HCT116 (cell line): ENCODE results near the gene TADA2B. TPM values are rescaled to one million over a fixed set of nuclear protein-coding genes. Genes with fewer than 3 reads are reported as not detected.

Experiments used
- ATAC-seq: fragments of 200-7000 bp; cut with Tn5 transposase; 2 replicates; pipeline ENCODE4 v1.9.1; 2020; ENCODE audit warnings: mild to moderate bottlenecking, moderate library complexity
- BruUV-seq: library from RNA; stranded (reverse); fragments of 400-500 nt; replicated peaks from 2 replicates; lab custom pipeline; 2021; lab: Mats Ljungman, UMichigan
- CTCF ChIA-PET: fragments of 300-600 bp; sonication (Branson Sonifier 250); formaldehyde crosslinking; loops from one replicate; lab custom pipeline; 2021; ENCODE audit warnings: antibody characterized with exemption; lab: Charles Lee
- POLR2A ChIA-PET: fragments of 300-600, 350-600 bp; sonication (Branson Sonifier 250); formaldehyde crosslinking; loops from one replicate; lab custom pipeline; 2021; ENCODE audit warnings: antibody characterized with exemption; lab: Charles Lee
- RAD21 ChIA-PET, 2 experiments: fragments of 300-600 bp; sonication (Branson Sonifier 250); formaldehyde crosslinking; loops; one replicate each; lab custom pipeline; 2023; ENCODE audit warnings: low total read pairs in 2 of 2; ENCODE audit not compliant: uncharacterized antibody in 2 of 2, unreplicated experiment in 2 of 2, low non-redundant PET in 1 of 2; lab: Charles Lee
- DNase-seq: peaks from one replicate; pipeline ENCODE4 v3.0.0-alpha.2; 2010; ENCODE audit warnings: low read depth, low spot score
- H2AFZ ChIP-seq: fragments of 200-600 bp; shearing (Covaris generic), sonication (generic); 2 replicates; pipeline ENCODE4 v1.6.1; 2017; ENCODE audit warnings: low read depth, mixed run types, mixed read lengths, antibody characterized with exemption, low read length; ENCODE audit not compliant: poor library complexity, severe bottlenecking
- H3K27ac ChIP-seq: 2 replicates; pipeline ENCODE4 v1.5.1; 2012; ENCODE audit warnings: low read depth, low read length
- H3K27me3 ChIP-seq: fragments of 200-600 bp; sonication (generic); 2 replicates; pipeline ENCODE4 v1.6.1; 2016; ENCODE audit warnings: mixed run types, low read length, mixed read lengths; ENCODE audit not compliant: insufficient read depth
- H3K36me3 ChIP-seq, 2 experiments: fragments of 200-500 bp in 1 of 2; fragments of 200-600 bp in 1 of 2; sonication (Bioruptor generic) in 1 of 2; sonication (generic) in 1 of 2; 2 replicates each; pipeline versions ENCODE4 v1.5.1 to v1.6.1; 2014 to 2016; ENCODE audit warnings: low read length in 2 of 2, inconsistent platforms in 1 of 2, mixed read lengths in 1 of 2, mixed run types in 1 of 2; ENCODE audit not compliant: insufficient read depth in 2 of 2, control insufficient read depth in 1 of 2
- H3K4me1 ChIP-seq, 2 experiments: fragments of 200-600 bp in 1 of 2; sonication (generic) in 1 of 2; 2 replicates each; pipeline versions ENCODE4 v1.5.1 to v1.6.1; 2012 to 2017; ENCODE audit warnings: low read length in 2 of 2, inconsistent platforms in 1 of 2, mild to moderate bottlenecking in 1 of 2, mixed read lengths in 1 of 2, mixed run types in 1 of 2, moderate library complexity in 1 of 2; ENCODE audit not compliant: insufficient read depth in 2 of 2, control insufficient read depth in 1 of 2
- H3K4me2 ChIP-seq: fragments of 200-600 bp; sonication (generic); 2 replicates; pipeline ENCODE4 v1.6.1; 2017; ENCODE audit warnings: mixed run types, low read length, mixed read lengths
- H3K4me3 ChIP-seq, 2 experiments: fragments of 200-600 bp in 1 of 2; sonication (generic) in 1 of 2; replicated peaks in 1 of 2; 2 replicates each; pipeline ENCODE4 v1.5.1; 2011 to 2016; ENCODE audit warnings: low read length in 2 of 2, control low read depth in 1 of 2, low read depth in 1 of 2, mild to moderate bottlenecking in 1 of 2, mixed read lengths in 1 of 2, mixed run types in 1 of 2
- H3K79me2 ChIP-seq: fragments of 200-600 bp; sonication (generic); 2 replicates; pipeline ENCODE4 v1.6.1; 2017; ENCODE audit warnings: mild to moderate bottlenecking, mixed run types, low read length, moderate library complexity, mixed read lengths; ENCODE audit not compliant: insufficient read depth
- H3K9ac ChIP-seq: fragments of 200-600 bp; sonication (generic); 2 replicates; pipeline ENCODE4 v1.6.1; 2016; ENCODE audit warnings: low read length, mixed read lengths
- H3K9me2 ChIP-seq: fragments of 200-600 bp; sonication (generic), shearing (Covaris generic); 2 replicates; pipeline ENCODE4 v1.6.1; 2017; ENCODE audit warnings: mixed run types, mild to moderate bottlenecking, moderate library complexity; ENCODE audit not compliant: insufficient read depth
- H3K9me3 ChIP-seq, 2 experiments: fragments of 200-500 bp in 1 of 2; fragments of 200-600 bp in 1 of 2; sonication (Bioruptor generic) in 1 of 2; sonication (generic) in 1 of 2; 2 replicates each; pipeline ENCODE4 v1.6.1; 2014 to 2017; ENCODE audit warnings: low read length in 2 of 2, mixed read lengths in 2 of 2, inconsistent platforms in 1 of 2, low read depth in 1 of 2, mild to moderate bottlenecking in 1 of 2, mixed run types in 1 of 2, moderate library complexity in 1 of 2; ENCODE audit not compliant: control insufficient read depth in 1 of 2, insufficient read depth in 1 of 2
- H4K20me1 ChIP-seq: fragments of 200-600 bp; sonication (generic), shearing (Covaris generic); 2 replicates; pipeline ENCODE4 v1.6.1; 2017; ENCODE audit warnings: mixed run types, mild to moderate bottlenecking, moderate library complexity; ENCODE audit not compliant: insufficient read depth
- CBX3 ChIP-seq: IDR thresholded peaks from 2 replicates; pipeline ENCODE4 v1.6.1; 2012; ENCODE audit warnings: low read depth
- CEBPB ChIP-seq: IDR thresholded peaks from 2 replicates; pipeline ENCODE4 v1.6.1; 2012; ENCODE audit warnings: low read depth
- EGR1 ChIP-seq: IDR thresholded peaks from 2 replicates; pipeline ENCODE4 v1.6.1; 2012; ENCODE audit warnings: low read depth
- ELF1 ChIP-seq: IDR thresholded peaks from 2 replicates; pipeline ENCODE4 v1.6.1; 2012; ENCODE audit warnings: low read depth, borderline replicate concordance
- EZH2 ChIP-seq: fragments of 200-600 bp; sonication (generic); IDR thresholded peaks from 2 replicates; pipeline ENCODE4 v1.6.1; 2017; ENCODE audit warnings: antibody characterized with exemption, mixed run types
- EZH2phosphoT487 ChIP-seq: fragments of 200-600 bp; IDR thresholded peaks from 2 replicates; pipeline ENCODE4 v1.6.1; 2018; ENCODE audit warnings: antibody characterized with exemption, borderline replicate concordance
- FOSL1 ChIP-seq: IDR thresholded peaks from 2 replicates; pipeline ENCODE4 v1.6.1; 2012; ENCODE audit warnings: low read depth
- RAD21 ChIP-seq: IDR thresholded peaks from 2 replicates; pipeline ENCODE4 v1.6.1; 2012; ENCODE audit warnings: low read depth, mild to moderate bottlenecking
- SIN3A ChIP-seq: IDR thresholded peaks from 2 replicates; pipeline ENCODE4 v1.6.1; 2012; ENCODE audit warnings: low read depth
- SP1 ChIP-seq: IDR thresholded peaks from 2 replicates; pipeline ENCODE4 v1.6.1; 2012; ENCODE audit warnings: low read depth
- SRF ChIP-seq: IDR thresholded peaks from 2 replicates; pipeline ENCODE4 v1.6.1; 2012; ENCODE audit warnings: low read depth
- TCF7L2 ChIP-seq: IDR thresholded peaks from 2 replicates; pipeline ENCODE4 v1.7.0; 2011; ENCODE audit warnings: borderline replicate concordance, inconsistent platforms; ENCODE audit not compliant: insufficient read depth, insufficient read length; ENCODE audit errors: extremely low read depth
- YY1 ChIP-seq: IDR thresholded peaks from 2 replicates; pipeline ENCODE4 v1.6.1; 2011; ENCODE audit warnings: low read length, low read depth, moderate library complexity, mild to moderate bottlenecking; ENCODE audit not compliant: insufficient replicate concordance; ENCODE audit errors: extremely low read depth
- ZNF274 ChIP-seq: fragments of 200-500 bp; sonication (Bioruptor generic); IDR thresholded peaks from 2 replicates; pipeline ENCODE4 v1.6.1; 2014; ENCODE audit warnings: mild to moderate bottlenecking, low read depth, low read length, inconsistent platforms
- intact Hi-C: fragments of 100-400 bp; cut with micrococcal nuclease; formaldehyde crosslinking; loops from 2 replicates; pipeline ENCODE4 v1.10.0; 2022
- total RNA-seq: library from RNA; stranded (reverse); gene quantifications from one replicate; pipeline ENCODE4 v1.2.1, GENCODE V29; 2021; ENCODE audit not compliant: unreplicated experiment
- TF ChIP-seq, protein P1 (sequence below): IDR thresholded peaks from 2 replicates; pipeline ENCODE4 v1.6.1; 2012; ENCODE audit warnings: low read depth
- TF ChIP-seq, protein P2 (sequence below): IDR thresholded peaks from 2 replicates; pipeline ENCODE4 v1.6.1; 2012
- TF ChIP-seq, protein P3 (sequence below): IDR thresholded peaks from 2 replicates; pipeline ENCODE4 v1.6.1; 2011; ENCODE audit warnings: mild to moderate bottlenecking, low read length, moderate library complexity; ENCODE audit not compliant: insufficient replicate concordance; ENCODE audit errors: extremely low read depth
- TF ChIP-seq, protein P4 (sequence below), 3 experiments: fragments of 200-600 bp in 1 of 3; sonication (generic) in 1 of 3; IDR thresholded peaks in 2 of 3; conservative IDR thresholded peaks in 1 of 3; 2 replicates each; pipeline ENCODE4 v1.5.1; 2012 to 2017; ENCODE audit warnings: low read depth in 2 of 3, low read length in 2 of 3, antibody characterized with exemption in 1 of 3, borderline replicate concordance in 1 of 3, control low read depth in 1 of 3, mild to moderate bottlenecking in 1 of 3, mixed read lengths in 1 of 3, mixed run types in 1 of 3, moderate library complexity in 1 of 3; ENCODE audit not compliant: insufficient read depth in 1 of 3

The TADA2B gene
- total RNA-seq, 1 experiment from 2014 or later = 13.4 TPM

DNA sequence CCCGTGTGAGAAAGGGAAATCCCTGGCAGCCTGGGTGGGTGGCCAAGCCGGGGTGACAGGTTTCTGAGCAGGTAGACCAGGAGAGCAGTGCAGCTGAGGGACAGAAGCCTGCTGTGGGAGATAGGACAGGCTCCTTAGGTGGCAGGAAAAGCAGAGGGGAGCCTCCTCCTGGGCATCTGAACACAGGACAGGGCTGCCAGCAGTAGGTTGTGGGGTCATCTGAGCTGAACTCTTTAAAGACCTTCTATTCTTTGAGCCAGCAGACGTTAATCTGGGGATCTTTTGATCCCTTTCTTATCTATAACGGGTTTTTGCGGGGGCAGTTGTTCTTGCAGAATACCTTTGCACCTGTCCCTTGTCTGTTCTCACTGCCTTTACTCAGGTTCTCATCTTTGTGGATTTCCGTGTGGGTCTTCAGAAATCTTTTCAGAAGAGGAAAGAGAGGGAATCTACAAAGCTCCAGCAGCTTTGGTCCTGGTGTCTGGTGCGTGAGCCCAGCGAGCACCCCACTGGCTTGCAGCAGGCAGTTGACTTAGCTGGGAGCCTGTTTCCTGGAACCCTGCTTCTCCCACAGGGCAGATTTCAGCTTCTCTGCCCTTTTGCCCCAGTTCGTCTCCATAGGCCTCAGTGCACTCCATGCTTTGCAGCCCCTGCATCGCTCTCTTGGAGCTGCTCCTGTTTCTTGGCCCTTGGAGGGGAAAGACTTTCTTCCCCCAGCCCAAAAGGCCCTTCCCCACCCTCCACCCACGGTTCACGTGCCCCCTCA is 35.8 kb upstream of the TADA2B start:
- no peak overlapping the region for H3K27ac ChIP-seq
- no peak for DNase-seq
- peaks cover 15 to 26% of the 10 kb centered on the region in 2 experiments; a peak in 3 of 4 replicates for H3K36me3 ChIP-seq
- ATAC-seq = peak; percentile 42; the same call in 1 of the 2 replicates
- ChIA-PET POLR2A (no interaction called here), CTCF (interaction anchor here (1.3 kb wide), 1 partner anchor 36 kb away, joined by 4 read pairs; the partner anchor contains the start of gene TADA2B), RAD21 (no interaction called here)
- no peak for TF ChIP-seq SIN3A
- no peak for TF ChIP-seq CBX3
- no peak for TF ChIP-seq EZH2phosphoT487
- TF ChIP-seq SP1 = no peak
- TF ChIP-seq, protein P1, sequence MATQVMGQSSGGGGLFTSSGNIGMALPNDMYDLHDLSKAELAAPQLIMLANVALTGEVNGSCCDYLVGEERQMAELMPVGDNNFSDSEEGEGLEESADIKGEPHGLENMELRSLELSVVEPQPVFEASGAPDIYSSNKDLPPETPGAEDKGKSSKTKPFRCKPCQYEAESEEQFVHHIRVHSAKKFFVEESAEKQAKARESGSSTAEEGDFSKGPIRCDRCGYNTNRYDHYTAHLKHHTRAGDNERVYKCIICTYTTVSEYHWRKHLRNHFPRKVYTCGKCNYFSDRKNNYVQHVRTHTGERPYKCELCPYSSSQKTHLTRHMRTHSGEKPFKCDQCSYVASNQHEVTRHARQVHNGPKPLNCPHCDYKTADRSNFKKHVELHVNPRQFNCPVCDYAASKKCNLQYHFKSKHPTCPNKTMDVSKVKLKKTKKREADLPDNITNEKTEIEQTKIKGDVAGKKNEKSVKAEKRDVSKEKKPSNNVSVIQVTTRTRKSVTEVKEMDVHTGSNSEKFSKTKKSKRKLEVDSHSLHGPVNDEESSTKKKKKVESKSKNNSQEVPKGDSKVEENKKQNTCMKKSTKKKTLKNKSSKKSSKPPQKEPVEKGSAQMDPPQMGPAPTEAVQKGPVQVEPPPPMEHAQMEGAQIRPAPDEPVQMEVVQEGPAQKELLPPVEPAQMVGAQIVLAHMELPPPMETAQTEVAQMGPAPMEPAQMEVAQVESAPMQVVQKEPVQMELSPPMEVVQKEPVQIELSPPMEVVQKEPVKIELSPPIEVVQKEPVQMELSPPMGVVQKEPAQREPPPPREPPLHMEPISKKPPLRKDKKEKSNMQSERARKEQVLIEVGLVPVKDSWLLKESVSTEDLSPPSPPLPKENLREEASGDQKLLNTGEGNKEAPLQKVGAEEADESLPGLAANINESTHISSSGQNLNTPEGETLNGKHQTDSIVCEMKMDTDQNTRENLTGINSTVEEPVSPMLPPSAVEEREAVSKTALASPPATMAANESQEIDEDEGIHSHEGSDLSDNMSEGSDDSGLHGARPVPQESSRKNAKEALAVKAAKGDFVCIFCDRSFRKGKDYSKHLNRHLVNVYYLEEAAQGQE = no peak
- TF ChIP-seq RAD21 = no peak; the same call in 1 of the 2 replicates
- TF ChIP-seq ZNF274 = no peak
- TF ChIP-seq, protein P2, sequence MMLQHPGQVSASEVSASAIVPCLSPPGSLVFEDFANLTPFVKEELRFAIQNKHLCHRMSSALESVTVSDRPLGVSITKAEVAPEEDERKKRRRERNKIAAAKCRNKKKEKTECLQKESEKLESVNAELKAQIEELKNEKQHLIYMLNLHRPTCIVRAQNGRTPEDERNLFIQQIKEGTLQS = no peak
- TF ChIP-seq SRF = no peak
- TF ChIP-seq, protein P3, sequence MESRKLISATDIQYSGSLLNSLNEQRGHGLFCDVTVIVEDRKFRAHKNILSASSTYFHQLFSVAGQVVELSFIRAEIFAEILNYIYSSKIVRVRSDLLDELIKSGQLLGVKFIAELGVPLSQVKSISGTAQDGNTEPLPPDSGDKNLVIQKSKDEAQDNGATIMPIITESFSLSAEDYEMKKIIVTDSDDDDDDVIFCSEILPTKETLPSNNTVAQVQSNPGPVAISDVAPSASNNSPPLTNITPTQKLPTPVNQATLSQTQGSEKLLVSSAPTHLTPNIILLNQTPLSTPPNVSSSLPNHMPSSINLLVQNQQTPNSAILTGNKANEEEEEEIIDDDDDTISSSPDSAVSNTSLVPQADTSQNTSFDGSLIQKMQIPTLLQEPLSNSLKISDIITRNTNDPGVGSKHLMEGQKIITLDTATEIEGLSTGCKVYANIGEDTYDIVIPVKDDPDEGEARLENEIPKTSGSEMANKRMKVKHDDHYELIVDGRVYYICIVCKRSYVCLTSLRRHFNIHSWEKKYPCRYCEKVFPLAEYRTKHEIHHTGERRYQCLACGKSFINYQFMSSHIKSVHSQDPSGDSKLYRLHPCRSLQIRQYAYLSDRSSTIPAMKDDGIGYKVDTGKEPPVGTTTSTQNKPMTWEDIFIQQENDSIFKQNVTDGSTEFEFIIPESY = no peak
- TF ChIP-seq EZH2 = no peak
- TF ChIP-seq FOSL1 = no peak
- TF ChIP-seq EGR1 = no peak
- TF ChIP-seq YY1 = no peak
- no peak for TF ChIP-seq ELF1
- no peak for TF ChIP-seq CEBPB
- TF ChIP-seq, protein P4, sequence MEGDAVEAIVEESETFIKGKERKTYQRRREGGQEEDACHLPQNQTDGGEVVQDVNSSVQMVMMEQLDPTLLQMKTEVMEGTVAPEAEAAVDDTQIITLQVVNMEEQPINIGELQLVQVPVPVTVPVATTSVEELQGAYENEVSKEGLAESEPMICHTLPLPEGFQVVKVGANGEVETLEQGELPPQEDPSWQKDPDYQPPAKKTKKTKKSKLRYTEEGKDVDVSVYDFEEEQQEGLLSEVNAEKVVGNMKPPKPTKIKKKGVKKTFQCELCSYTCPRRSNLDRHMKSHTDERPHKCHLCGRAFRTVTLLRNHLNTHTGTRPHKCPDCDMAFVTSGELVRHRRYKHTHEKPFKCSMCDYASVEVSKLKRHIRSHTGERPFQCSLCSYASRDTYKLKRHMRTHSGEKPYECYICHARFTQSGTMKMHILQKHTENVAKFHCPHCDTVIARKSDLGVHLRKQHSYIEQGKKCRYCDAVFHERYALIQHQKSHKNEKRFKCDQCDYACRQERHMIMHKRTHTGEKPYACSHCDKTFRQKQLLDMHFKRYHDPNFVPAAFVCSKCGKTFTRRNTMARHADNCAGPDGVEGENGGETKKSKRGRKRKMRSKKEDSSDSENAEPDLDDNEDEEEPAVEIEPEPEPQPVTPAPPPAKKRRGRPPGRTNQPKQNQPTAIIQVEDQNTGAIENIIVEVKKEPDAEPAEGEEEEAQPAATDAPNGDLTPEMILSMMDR (IDR thresholded peaks at IDR 0.05 in 2 of 3, conservative IDR thresholded peaks at IDR 0.05 in 1 of 3; ENCODE audit: borderline replicate concordance in 1 of 3, insufficient read depth in 1 of 3, low read depth in 2 of 3, low read length in 2 of 3) = no peak
- no peak for TF ChIP-seq TCF7L2
- intact Hi-C loops = no loop called here
- peak overlapping the region; percentile 26 for H3K4me2 ChIP-seq
- no peaks in the 10 kb centered on the region for H3K9me2 ChIP-seq
- no TSS peak for BruUV-seq
- H3K4me1 ChIP-seq = peaks cover 6 to 14% of the 10 kb centered on the region in 2 experiments; a peak in 3 of 4 replicates
- H3K79me2 ChIP-seq = peaks cover 12% of the 10 kb centered on the region; the same call in 1 of the 2 replicates
- H3K4me3 ChIP-seq = no peak overlapping the region
- H3K27me3 ChIP-seq = no peaks in the 10 kb centered on the region
- H4K20me1 ChIP-seq = no peaks in the 10 kb centered on the region
- H2AFZ ChIP-seq = no peak overlapping the region
- no peak overlapping the region for H3K9ac ChIP-seq
- no peaks in the 10 kb centered on the region for H3K9me3 ChIP-seq
